Muscle layer of colon (tissue), 2 donors: ENCODE measurements around the gene MBD3L3.

Experiments
- H3K27ac ChIP-seq: one replicate; pipeline ENCODE4 v1.7.0; 2013; ENCODE audit warnings: low read depth, mild to moderate bottlenecking, low read length, moderate library complexity
- H3K27me3 ChIP-seq, 2 donors: one replicate each; pipeline ENCODE4 v1.7.0; 2013; ENCODE audit warnings: low read length in 2 of 2, mild to moderate bottlenecking in 2 of 2; ENCODE audit not compliant: insufficient read depth in 2 of 2, control insufficient read depth in 1 of 2
- H3K36me3 ChIP-seq: one replicate; pipeline ENCODE4 v1.7.0; 2013; ENCODE audit warnings: mild to moderate bottlenecking, low read length; ENCODE audit not compliant: insufficient read depth
- H3K4me1 ChIP-seq: one replicate; pipeline ENCODE4 v1.7.0; 2013; ENCODE audit warnings: mild to moderate bottlenecking, low read length; ENCODE audit not compliant: insufficient read depth
- H3K4me3 ChIP-seq, 2 donors: one replicate each; pipeline ENCODE4 v1.7.0; 2013; ENCODE audit warnings: low read length in 2 of 2, low read depth in 1 of 2, mild to moderate bottlenecking in 1 of 2, moderate library complexity in 1 of 2
- H3K9ac ChIP-seq: one replicate; pipeline ENCODE4 v1.7.0; 2013; ENCODE audit warnings: low read length
- H3K9me3 ChIP-seq: one replicate; pipeline ENCODE4 v1.7.0; 2013; ENCODE audit warnings: mild to moderate bottlenecking, low read length
- donor health status: abdominal sarcoma.
- donor health status: Adenocarcinoma of cecum.

Gene MBD3L3

GRCh38 chr19:7013678-7014077 lies 44.8 kb downstream of the MBD3L3 start:
- Histone ChIP-seq H3K27ac (no peak overlapping the region), H3K4me3 (no peak overlapping the region), H3K9ac (no peak overlapping the region), H3K27me3 (no peaks in the 10 kb centered on the region), H3K4me1 (no peaks in the 10 kb centered on the region), H3K36me3 (no peaks in the 10 kb centered on the region), H3K9me3 (no peaks in the 10 kb centered on the region)

- Histone ChIP-seq H3K36me3 (no peaks in the 10 kb centered on the region), H3K27ac (no peak overlapping the region), H3K9ac (no peak overlapping the region), H3K4me1 (no peaks in the 10 kb centered on the region), H3K4me3 (no peak overlapping the region), H3K9me3 (no peaks in the 10 kb centered on the region), H3K27me3 (no peaks in the 10 kb centered on the region)
Observed at GRCh38 chr19:7010722-7011593, 47.5 kb downstream of the MBD3L3 start.

GRCh38 chr19:7007859-7008258 lies 50.6 kb downstream of the MBD3L3 start:
- no peaks in the 10 kb centered on the region for H3K36me3 ChIP-seq
- H3K27me3 ChIP-seq: no peaks in the 10 kb centered on the region
- H3K4me1 ChIP-seq: no peaks in the 10 kb centered on the region
- H3K9me3 ChIP-seq: no peaks in the 10 kb centered on the region
- no peak overlapping the region for H3K4me3 ChIP-seq
- H3K9ac ChIP-seq: no peak overlapping the region
- H3K27ac ChIP-seq: no peak overlapping the region
